ENCODE data around the gene DEDD.

- TF ChIP-seq POLR2A (IDR thresholded peaks at IDR 0.05) (no peak), CTCF (IDR thresholded peaks at IDR 0.05) (no peak)
These were observed 37.2 kb downstream of the DEDD start for GRCh38 chr1:161095230-161095629.

All from heart left ventricle (tissue), 13 donors.